Mucosa of descending colon (tissue), 3 donors: ENCODE data around the gene FLT1. TPM values are rescaled to one million over a fixed set of nuclear protein-coding genes. Genes with fewer than 3 reads are reported as not detected.

Experiments used
- ATAC-seq: fragments of 200-7000 bp; cut with Tn5 transposase; one replicate; pipeline ENCODE4 v1.9.1; 2020; ENCODE audit warnings: mild to moderate bottlenecking, moderate library complexity
- DNase-seq, 3 donors: peaks; one replicate each; pipeline ENCODE4 v3.0.0-alpha.2; 2020
- H3K36me3 ChIP-seq: fragments of 200-600 bp; one replicate; pipeline ENCODE4 v1.8.0; 2021; ENCODE audit warnings: low read depth, mild to moderate bottlenecking
- H3K4me1 ChIP-seq: fragments of 200-600 bp; one replicate; pipeline ENCODE4 v1.8.0; 2021; ENCODE audit warnings: low read depth, mild to moderate bottlenecking
- H3K4me3 ChIP-seq: fragments of 200-600 bp; one replicate; pipeline ENCODE4 v1.8.0; 2021; ENCODE audit warnings: mild to moderate bottlenecking
- H3K9me3 ChIP-seq: fragments of 200-600 bp; one replicate; pipeline ENCODE4 v1.8.0; 2021; ENCODE audit warnings: mild to moderate bottlenecking
- CTCF ChIP-seq: fragments of 200-600 bp; IDR thresholded peaks from one replicate; pipeline ENCODE4 v1.8.0; 2022; ENCODE audit warnings: antibody characterized with exemption, mild to moderate bottlenecking
- intact Hi-C, 2 donors: fragments of 100-400 bp; cut with DNase I in 1 of 2; cut with micrococcal nuclease in 1 of 2; formaldehyde crosslinking; loops; one replicate each; pipeline versions ENCODE4 v1.11.0 to v1.11.1; 2022; cut with DNase I, micrococcal nuclease
- total RNA-seq, 3 donors: library from RNA; stranded (reverse); fragmentation: NEBNext Ultra II Directional in 2 of 3; extraction: Animal tissue kit (Norgen Biotek cat#: 25700) in 2 of 3; gene quantifications; one replicate each; pipeline versions ENCODE4 v1.2.1 to v1.2.4, GENCODE V29; 2021 to 2023
- donor health status: DM: no; HTN: no; CAD: no; lungs with moderate emphysema.
- donor health status: DM: no; HTN: no; CAD: no.
- donor health status: DM: no; HTN: yes; CAD: no.

The FLT1 gene
- total RNA-seq, 3 donors from 2014 or later: 3.8 to 9.2 (median 4.0) TPM

GRCh38 chr13:28271056-28271840 lies 223.7 kb downstream of the FLT1 start:
- DNase-seq (no peak), ATAC-seq (no peak)
- Histone ChIP-seq H3K36me3 (peaks cover 17% of the 10 kb centered on the region), H3K4me3 (no peak overlapping the region), H3K4me1 (peaks cover 3% of the 10 kb centered on the region), H3K9me3 (no peaks in the 10 kb centered on the region)
- intact Hi-C loops: no loop called here
- no peak for TF ChIP-seq CTCF

DNA sequence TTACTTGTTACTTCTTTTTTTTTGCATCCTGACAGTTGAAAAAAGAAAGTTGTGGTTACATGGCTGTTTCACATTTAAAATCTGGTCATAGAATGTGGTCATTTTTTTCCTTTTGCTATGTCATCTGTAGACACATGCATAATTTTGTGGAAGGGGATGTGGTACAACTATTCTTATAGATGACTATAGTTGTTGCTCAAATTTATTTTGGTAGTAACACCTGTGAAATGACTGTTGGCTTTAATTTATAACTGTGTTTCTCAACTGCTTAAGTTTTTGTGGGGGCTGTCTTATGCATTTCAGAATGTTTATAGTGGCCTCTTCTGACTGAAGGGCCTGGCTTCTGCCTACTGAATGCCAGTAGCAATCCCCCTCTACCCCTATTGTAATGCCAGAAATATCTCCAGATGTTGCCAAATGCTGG lies 226.1 kb downstream of the FLT1 start:
- no peak for DNase-seq
- H3K36me3 ChIP-seq: peaks cover 17% of the 10 kb centered on the region
- H3K4me1 ChIP-seq: peaks cover 3% of the 10 kb centered on the region
- no peak for TF ChIP-seq CTCF
- H3K9me3 ChIP-seq: no peaks in the 10 kb centered on the region
- intact Hi-C loops: no loop called here
- H3K4me3 ChIP-seq: no peak overlapping the region
- peak; percentile 40 for ATAC-seq

- Histone ChIP-seq H3K36me3 (peaks cover 11% of the 10 kb centered on the region), H3K9me3 (no peaks in the 10 kb centered on the region), H3K4me3 (no peak overlapping the region), H3K4me1 (peaks cover 3% of the 10 kb centered on the region)
- ATAC-seq: no peak
- no peak for TF ChIP-seq CTCF
- intact Hi-C loops: no loop called here
- no peak for DNase-seq
Observed at GRCh38 chr13:28267497-28267896, 227.4 kb downstream of the FLT1 start.

GRCh38 chr13:28258417-28258816 lies 236.5 kb downstream of the FLT1 start:
- intact Hi-C loops: no loop called here
- no peaks in the 10 kb centered on the region for H3K9me3 ChIP-seq
- H3K36me3 ChIP-seq: no peaks in the 10 kb centered on the region
- ATAC-seq (no peak), DNase-seq (no peak)
- TF ChIP-seq CTCF: no peak
- no peak overlapping the region for H3K4me3 ChIP-seq
- H3K4me1 ChIP-seq: no peaks in the 10 kb centered on the region

GRCh38 chr13:28257305-28257704 lies 237.6 kb downstream of the FLT1 start:
- H3K4me3 ChIP-seq: no peak overlapping the region
- no peaks in the 10 kb centered on the region for H3K4me1 ChIP-seq
- H3K9me3 ChIP-seq: no peaks in the 10 kb centered on the region
- DNase-seq: no peak
- ATAC-seq: no peak
- intact Hi-C loops: no loop called here
- no peaks in the 10 kb centered on the region for H3K36me3 ChIP-seq
- no peak for TF ChIP-seq CTCF
